Bronchial epithelial cell (primary cell): ENCODE measurements around the gene CACNA2D3. TPM values are rescaled to one million over a fixed set of nuclear protein-coding genes. Genes with fewer than 3 reads are reported as not detected.

Experiments
- DNase-seq: peaks from one replicate; pipeline ENCODE4 v3.0.0-alpha.2; 2010; ENCODE audit warnings: low read depth
- FAIRE-seq: peaks from 2 replicates; lab custom pipeline; 2011; peaks lifted over from hg19 to GRCh38; lab: Jason Lieb, UNC
- H3K27me3 ChIP-seq: 2 replicates; pipeline ENCODE4 v1.5.1; 2011; ENCODE audit warnings: low read length; ENCODE audit not compliant: control insufficient read depth, insufficient read depth
- H3K36me3 ChIP-seq: 2 replicates; pipeline ENCODE4 v1.5.1; 2011; ENCODE audit warnings: low read length; ENCODE audit not compliant: control insufficient read depth, insufficient read depth
- H3K4me3 ChIP-seq: 2 replicates; pipeline ENCODE4 v1.5.1; 2011; ENCODE audit warnings: mild to moderate bottlenecking, low read depth, low read length, control low read depth
- total RNA-seq: library from RNA; depleted of rRNA; stranded (reverse); fragments of >200 nt; gene quantifications from 2 replicates; pipeline ENCODE4 v1.2.1, GENCODE V29; 2014
- TF ChIP-seq, protein P1 (sequence below): IDR thresholded peaks from 2 replicates; pipeline ENCODE4 v1.5.1; 2011; ENCODE audit warnings: mild to moderate bottlenecking, moderate library complexity, low read length, control low read depth, inconsistent platforms; ENCODE audit not compliant: insufficient read depth, severe bottlenecking

CACNA2D3 gene
- total RNA-seq, 1 donor from 2014 or later, result not detected

DNA sequence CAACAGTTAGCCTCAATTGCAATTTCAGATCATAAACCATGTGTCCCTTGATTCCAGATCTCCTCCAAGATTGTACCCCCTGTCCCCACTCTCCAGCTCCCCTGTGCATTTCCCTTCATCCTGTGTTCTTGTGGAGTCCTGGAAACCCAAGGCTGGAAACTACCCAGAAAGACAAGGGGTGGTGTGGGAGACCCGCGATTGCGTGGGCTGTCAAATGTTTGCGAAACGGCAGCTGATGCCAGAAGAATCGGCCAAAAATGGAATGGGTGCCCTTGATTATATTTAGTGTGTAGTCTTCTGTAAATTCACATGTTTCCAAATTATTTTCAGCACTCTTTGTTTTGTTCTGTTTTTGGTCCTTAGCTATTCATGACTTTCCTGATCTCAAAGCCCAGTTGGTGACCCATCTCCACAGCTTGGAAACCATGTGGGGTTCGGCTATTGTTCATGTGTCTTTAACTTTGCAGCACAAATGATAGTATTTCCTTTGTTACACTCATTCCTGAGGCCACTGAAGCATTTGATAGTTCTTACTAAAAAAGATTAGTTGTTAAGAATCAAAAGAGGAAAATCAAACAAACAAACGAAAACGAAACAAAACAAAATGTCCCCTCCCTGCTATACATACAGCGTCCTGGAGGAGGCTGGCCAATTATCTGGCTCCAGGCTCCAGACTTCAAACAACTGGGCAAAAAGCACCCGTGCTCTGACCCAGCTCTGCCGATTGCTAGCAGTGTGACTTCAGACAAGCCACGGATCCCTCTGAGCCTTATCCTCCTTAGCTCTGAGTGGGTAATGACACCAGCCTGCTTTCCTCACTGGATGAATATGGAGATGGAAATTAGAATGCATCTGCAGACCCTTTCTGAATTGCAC lies 120.9 kb downstream of the CACNA2D3 start:
- H3K4me3 ChIP-seq, result peak overlapping the region; percentile 13
- DNase-seq, result no peak
- TF ChIP-seq, protein P1, sequence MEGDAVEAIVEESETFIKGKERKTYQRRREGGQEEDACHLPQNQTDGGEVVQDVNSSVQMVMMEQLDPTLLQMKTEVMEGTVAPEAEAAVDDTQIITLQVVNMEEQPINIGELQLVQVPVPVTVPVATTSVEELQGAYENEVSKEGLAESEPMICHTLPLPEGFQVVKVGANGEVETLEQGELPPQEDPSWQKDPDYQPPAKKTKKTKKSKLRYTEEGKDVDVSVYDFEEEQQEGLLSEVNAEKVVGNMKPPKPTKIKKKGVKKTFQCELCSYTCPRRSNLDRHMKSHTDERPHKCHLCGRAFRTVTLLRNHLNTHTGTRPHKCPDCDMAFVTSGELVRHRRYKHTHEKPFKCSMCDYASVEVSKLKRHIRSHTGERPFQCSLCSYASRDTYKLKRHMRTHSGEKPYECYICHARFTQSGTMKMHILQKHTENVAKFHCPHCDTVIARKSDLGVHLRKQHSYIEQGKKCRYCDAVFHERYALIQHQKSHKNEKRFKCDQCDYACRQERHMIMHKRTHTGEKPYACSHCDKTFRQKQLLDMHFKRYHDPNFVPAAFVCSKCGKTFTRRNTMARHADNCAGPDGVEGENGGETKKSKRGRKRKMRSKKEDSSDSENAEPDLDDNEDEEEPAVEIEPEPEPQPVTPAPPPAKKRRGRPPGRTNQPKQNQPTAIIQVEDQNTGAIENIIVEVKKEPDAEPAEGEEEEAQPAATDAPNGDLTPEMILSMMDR, result no peak
- no peaks in the 10 kb centered on the region for H3K27me3 ChIP-seq
- H3K36me3 ChIP-seq, result no peaks in the 10 kb centered on the region
- no peak for FAIRE-seq

DNA sequence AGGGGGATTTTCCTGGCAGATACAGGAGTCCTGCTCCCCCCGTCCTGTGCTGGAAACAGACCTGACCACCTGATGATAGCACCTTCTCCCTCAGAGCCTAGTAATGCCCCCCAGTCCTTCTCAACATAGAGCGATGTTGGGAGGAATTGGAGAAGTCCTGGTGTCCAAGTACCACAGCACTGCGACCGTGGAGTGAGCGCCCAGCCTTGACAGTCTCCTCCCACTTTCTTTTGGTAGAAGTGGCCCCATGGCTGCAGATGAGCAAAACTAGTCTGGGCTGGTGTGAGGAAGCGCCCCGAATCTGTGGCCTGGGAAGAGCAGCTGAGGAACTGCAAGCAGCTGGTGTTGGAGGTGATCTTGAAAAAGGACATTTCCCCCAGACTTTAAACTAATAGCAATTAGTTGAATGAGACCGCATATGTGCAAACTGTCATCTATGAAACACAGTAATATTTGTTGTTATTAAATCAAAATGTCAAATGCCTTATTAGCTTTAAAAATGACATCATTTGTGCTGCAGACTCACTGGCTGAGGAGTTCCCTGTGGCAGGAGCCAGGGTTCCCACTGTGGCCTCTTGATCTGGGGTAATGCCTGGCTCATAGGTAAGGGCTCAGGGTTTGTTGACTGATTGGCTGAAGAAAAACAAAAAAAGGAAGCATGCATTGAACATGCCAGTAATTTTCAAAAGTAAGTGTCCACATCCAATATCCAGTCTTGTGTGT lies 121.8 kb downstream of the CACNA2D3 start:
- FAIRE-seq (no peak), DNase-seq (no peak)

DNA sequence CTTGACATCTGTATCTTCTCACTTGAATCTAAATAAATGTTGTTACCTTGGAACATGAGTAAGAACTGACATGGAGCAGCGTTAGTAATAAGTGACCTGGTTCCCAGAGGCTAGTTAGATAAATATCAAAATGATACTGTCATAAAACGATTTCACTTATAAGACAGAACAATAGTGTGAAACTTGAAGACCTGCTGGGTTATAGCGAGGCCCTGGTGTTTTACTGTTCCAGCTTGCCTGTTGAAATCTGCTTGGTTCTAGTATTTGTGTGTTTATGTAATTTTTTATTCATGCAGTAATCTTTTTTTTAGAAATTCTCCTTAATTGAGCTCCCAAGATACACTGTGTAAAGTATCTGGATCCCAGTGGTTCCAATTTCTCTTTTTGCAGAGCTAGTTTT lies 129.4 kb downstream of the CACNA2D3 start:
- FAIRE-seq (no peak), DNase-seq (no peak)
- H3K36me3 ChIP-seq, result no peaks in the 10 kb centered on the region
- no peak overlapping the region for H3K4me3 ChIP-seq
- TF ChIP-seq, protein P1, result no peak
- no peaks in the 10 kb centered on the region for H3K27me3 ChIP-seq

More for the DNA sequence above, 121.8 kb downstream of the CACNA2D3 start:
- Histone ChIP-seq H3K36me3 (no peaks in the 10 kb centered on the region), H3K27me3 (no peaks in the 10 kb centered on the region), H3K4me3 (no peak overlapping the region)
- TF ChIP-seq, protein P1, result no peak

DNA sequence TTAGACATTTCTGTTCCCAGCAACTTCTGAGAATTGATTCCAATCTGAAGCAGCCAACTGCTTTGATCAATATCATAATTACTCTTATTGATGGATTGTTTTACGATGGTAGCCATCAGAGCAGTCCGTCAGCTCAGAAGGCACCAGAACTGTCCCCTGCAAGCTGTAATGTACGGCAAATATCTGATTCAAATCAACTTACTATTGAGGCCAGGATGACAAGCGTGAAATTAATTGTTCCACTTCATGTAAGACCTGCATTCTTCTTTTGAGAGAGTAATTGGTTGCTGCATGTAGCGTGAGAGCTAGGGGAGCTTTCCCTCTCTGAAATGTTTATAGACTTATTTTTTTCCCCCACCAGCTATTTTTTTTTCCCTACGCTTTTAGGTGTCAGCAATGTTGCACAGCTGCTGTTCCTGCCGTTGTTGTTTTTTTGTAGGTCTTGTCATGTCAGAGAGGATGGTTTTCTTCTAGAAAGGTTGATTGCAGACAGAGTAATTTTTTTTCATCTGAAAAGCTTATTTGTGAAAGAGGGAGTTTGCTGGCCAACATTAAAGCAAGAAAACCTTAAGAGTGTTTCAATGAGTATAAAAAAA lies 134.9 kb downstream of the CACNA2D3 start:
- no peak for FAIRE-seq

DNA sequence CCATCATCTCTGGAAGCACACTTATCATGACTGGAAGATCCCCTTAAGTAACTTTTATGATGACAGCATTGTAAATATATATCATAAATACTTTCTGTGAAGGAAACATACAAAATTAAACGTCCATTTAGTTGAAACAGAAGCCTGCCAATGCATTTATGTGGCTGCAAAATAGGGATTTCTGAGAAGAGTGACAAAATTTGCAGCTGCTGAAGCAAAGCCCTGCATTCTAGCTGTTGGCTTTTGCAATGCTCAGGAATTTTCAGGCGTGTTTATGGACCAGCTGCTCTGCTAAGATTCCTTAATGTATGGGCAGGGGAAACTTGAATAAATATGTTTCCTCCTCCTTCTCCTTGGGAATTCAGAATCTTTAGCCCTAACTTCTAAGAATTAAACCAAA lies 137.3 kb downstream of the CACNA2D3 start:
- no peak for DNase-seq
- no peaks in the 10 kb centered on the region for H3K27me3 ChIP-seq
- H3K4me3 ChIP-seq, result no peak overlapping the region
- FAIRE-seq, result no peak
- TF ChIP-seq, protein P1, result no peak
- H3K36me3 ChIP-seq, result no peaks in the 10 kb centered on the region

More for the DNA sequence above, 134.9 kb downstream of the CACNA2D3 start:
- no peaks in the 10 kb centered on the region for H3K36me3 ChIP-seq
- TF ChIP-seq, protein P1, result no peak
- no peak overlapping the region for H3K4me3 ChIP-seq
- H3K27me3 ChIP-seq, result no peaks in the 10 kb centered on the region
- DNase-seq, result no peak
